SK-N-SH (cell line): Measurements from ENCODE around the gene PDE9A.

Source experiments
- EP300 ChIP-seq, 2 experiments: IDR thresholded peaks; 2 replicates each; pipeline versions ENCODE4 v1.4.0 to v1.6.1; 2012; ENCODE audit warnings: borderline replicate concordance in 1 of 2, low read depth in 1 of 2, low read length in 1 of 2
- EZH2phosphoT487 ChIP-seq: fragments of 200-600 bp; sonication (generic); IDR thresholded peaks from 2 replicates; pipeline ENCODE4 v1.6.1; 2017; ENCODE audit warnings: low read depth, mixed run types, mild to moderate bottlenecking, antibody characterized with exemption, moderate library complexity, borderline replicate concordance
- FOXM1 ChIP-seq: IDR thresholded peaks from 2 replicates; pipeline ENCODE4 v1.4.0; 2012; ENCODE audit warnings: low read depth, mild to moderate bottlenecking
- JUND ChIP-seq: IDR thresholded peaks from 2 replicates; pipeline ENCODE4 v1.4.0; 2012
- MXI1 ChIP-seq: IDR thresholded peaks from 2 replicates; pipeline ENCODE4 v1.6.1; 2012; ENCODE audit warnings: mild to moderate bottlenecking, low read depth, low read length, improper control_type of control experiment
- POLR2AphosphoS5 ChIP-seq: IDR thresholded peaks from 2 replicates; pipeline ENCODE4 v1.6.1; 2012; ENCODE audit warnings: low read depth, low read length
- SMC3 ChIP-seq: IDR thresholded peaks from 2 replicates; pipeline ENCODE4 v1.6.1; 2012; ENCODE audit warnings: low read depth, low read length, improper control_type of control experiment
- TAF1 ChIP-seq: IDR thresholded peaks from 2 replicates; pipeline ENCODE4 v1.6.1; 2012; ENCODE audit warnings: low read depth, mild to moderate bottlenecking, low read length, moderate library complexity, borderline replicate concordance
- TCF12 ChIP-seq: IDR thresholded peaks from 2 replicates; pipeline ENCODE4 v1.4.0; 2012
- YY1 ChIP-seq: IDR thresholded peaks from 2 replicates; pipeline ENCODE4 v1.4.0; 2012; ENCODE audit warnings: low read depth, mild to moderate bottlenecking
- TF ChIP-seq, protein P1 (sequence below): fragments of 200-600 bp; sonication (generic); IDR thresholded peaks from 2 replicates; pipeline ENCODE4 v1.6.1; 2017; ENCODE audit warnings: antibody characterized with exemption, mild to moderate bottlenecking, moderate library complexity
- TF ChIP-seq, protein P2 (sequence below): IDR thresholded peaks from 2 replicates; pipeline ENCODE4 v1.4.0; 2012; ENCODE audit warnings: low read depth

DNA sequence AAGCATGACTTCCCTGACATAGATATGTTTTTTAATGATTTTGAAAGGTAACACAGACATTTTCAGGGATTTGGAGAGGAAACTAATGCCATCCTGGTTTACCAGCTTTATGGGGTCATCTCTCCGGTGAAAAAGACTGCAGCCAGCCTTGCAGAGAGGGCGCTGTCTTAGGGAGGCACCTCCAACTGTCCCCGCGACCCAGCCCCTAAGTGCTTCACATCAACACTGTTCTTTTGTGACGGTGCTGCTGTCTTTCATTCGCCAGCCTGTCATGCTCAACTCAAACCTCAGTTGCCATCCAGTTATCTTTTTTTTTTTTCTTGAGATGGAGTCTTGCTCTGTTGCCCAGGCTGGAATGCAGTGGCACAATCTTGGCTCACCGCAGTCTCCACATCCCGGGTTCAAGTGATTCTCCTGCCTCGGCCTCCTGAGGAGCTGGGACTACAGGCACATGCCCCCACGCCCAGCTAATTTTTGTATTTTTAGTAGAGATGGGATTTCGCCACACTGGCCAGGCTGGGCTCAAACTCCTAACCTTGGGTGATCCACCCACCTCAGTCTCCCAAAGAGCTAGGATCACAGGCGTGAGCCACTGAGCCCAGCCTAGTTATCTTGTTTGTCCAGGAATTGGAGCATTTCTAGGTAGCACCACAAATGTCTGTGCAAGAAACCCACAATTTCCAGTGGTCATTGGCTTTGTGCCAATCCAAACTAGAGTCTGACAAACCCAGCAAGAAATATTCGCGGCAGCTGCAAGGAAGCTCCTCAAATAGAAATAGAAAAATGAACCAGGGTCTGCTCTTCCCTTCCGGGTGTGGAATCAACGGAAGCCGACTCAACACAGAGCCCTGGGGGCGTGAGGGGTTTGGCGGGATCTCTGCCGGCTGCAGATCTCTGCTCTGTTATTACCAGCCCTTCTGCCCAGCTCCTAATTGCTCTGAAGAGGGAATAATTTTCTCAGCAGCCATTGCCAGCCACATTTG is 24.2 kb downstream of the PDE9A start:
- TF ChIP-seq TAF1 (no peak), FOXM1 (no peak), SMC3 (no peak), TCF12 (no peak), MXI1 (no peak; the same call in 1 of the 2 replicates), EP300 (IDR thresholded peaks at IDR 0.05; ENCODE audit: borderline replicate concordance in 1 of 2, low read depth in 1 of 2, low read length in 1 of 2) (peak in 1 of 2 experiments; percentile 19; a peak in 1 of 4 replicates), JUND (no peak), EZH2phosphoT487 (no peak), YY1 (no peak), POLR2AphosphoS5 (no peak)
- TF ChIP-seq, protein P1, sequence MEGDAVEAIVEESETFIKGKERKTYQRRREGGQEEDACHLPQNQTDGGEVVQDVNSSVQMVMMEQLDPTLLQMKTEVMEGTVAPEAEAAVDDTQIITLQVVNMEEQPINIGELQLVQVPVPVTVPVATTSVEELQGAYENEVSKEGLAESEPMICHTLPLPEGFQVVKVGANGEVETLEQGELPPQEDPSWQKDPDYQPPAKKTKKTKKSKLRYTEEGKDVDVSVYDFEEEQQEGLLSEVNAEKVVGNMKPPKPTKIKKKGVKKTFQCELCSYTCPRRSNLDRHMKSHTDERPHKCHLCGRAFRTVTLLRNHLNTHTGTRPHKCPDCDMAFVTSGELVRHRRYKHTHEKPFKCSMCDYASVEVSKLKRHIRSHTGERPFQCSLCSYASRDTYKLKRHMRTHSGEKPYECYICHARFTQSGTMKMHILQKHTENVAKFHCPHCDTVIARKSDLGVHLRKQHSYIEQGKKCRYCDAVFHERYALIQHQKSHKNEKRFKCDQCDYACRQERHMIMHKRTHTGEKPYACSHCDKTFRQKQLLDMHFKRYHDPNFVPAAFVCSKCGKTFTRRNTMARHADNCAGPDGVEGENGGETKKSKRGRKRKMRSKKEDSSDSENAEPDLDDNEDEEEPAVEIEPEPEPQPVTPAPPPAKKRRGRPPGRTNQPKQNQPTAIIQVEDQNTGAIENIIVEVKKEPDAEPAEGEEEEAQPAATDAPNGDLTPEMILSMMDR, result no peak
- TF ChIP-seq, protein P2, sequence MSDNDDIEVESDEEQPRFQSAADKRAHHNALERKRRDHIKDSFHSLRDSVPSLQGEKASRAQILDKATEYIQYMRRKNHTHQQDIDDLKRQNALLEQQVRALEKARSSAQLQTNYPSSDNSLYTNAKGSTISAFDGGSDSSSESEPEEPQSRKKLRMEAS, result no peak
